GM19023 (cell line): ENCODE measurements around the gene PKN2.
"Not testable (repeated sequence)": the region's sequence is repeated elsewhere in the genome, so short reads cannot be mapped to it uniquely, and the experiment has no call there.

ENCODE experiments used
- ATAC-seq: cut with Tn5 transposase; IDR thresholded peaks from one replicate; pipeline ENCODE4 v1.9.1; 2021; ENCODE audit warnings: mild to moderate bottlenecking, moderate library complexity; ENCODE audit not compliant: unreplicated experiment

Gene PKN2

DNA sequence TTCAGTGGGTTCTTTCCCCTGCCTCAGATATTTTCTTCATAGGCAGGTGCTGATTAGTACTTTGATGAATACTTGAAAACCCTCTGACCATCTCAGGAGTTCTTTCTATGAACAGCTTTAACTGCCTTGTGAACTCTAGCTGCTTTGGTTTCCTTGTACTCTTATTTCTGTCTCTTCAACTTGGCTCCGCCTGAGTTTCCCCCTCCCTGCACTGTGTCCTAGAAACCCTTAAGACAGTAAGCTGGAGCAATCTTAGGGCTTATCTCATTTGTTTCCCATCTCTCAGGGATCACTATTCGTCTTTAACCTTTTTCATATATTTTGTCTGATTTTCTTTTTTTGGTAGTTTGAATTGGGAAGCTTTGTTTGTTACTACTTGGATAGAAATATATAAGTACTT lies 99.1 kb downstream of the PKN2 start:
- ATAC-seq = no peak

GRCh38 chr1:88784551-88784950 lies 100.5 kb downstream of the PKN2 start:
- no peak for ATAC-seq

- no peak for ATAC-seq
These were observed 103.2 kb downstream of the PKN2 start for GRCh38 chr1:88787023-88787903.

- ATAC-seq = no peak
These were observed 107.1 kb downstream of the PKN2 start for GRCh38 chr1:88791192-88791591.

GRCh38 chr1:88799491-88799890 lies 115.4 kb downstream of the PKN2 start:
- no peak for ATAC-seq

DNA sequence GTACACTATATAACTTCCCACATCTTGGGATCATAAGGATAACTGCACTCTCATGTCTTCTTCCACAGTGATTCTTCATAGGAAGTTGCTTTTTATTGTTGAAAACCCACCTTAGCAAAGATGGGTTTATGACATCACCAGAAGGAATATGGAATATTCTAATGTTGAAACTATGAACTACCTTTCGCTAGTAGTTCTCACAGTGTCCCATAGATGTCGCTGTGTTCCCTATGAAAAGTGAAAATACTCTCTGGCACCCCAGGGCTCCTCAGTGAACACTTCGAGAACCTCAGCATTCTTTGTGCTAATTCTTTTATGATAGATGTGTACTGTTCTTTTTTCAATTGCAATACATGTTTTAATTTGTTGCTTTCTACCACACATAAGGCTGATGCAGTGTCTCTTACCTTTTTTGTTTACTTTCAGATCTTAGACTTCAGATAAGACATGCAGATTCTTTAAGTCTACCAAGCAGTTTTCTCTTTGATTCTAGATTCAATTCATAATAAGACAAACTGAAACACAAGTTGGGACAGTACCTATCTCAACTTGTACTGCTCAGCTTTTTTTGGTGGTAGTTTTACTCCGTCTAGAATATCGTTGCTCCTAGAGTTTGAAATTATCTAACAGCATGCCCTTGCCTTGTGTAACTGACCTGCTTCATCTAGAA lies 116.4 kb downstream of the PKN2 start:
- ATAC-seq = no peak

DNA sequence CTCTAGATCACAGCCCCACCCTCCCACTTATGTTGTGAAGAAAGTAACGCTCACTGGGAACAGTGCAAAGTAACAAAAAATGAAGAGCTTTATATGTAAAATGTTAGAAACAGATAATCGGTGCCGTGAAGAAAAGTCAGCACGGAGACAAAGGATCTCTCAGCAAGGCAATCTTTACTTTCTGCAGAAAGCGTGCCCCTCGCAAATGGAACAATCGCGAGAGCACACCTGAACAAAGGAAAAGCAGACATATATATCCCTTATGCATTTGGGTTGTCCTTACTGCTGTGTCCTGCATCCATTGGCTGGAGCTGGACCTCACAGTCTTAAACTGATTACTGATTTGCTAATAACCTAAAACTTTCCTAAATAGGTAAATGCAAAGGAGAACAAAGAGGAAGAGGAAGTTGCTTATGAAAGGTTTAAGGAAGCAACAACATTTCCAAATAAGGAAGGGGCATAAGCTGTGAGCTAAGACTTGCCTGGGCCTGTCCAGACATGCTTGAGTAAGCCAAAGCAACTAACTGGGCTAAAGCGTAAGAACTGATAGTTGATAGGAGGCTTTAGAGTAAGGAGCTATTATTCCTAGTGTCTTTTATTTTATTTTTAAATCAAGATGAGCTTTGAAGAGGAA lies 117.6 kb downstream of the PKN2 start:
- ATAC-seq = no peak

GRCh38 chr1:88802404-88802803 lies 118.3 kb downstream of the PKN2 start:
- ATAC-seq = no peak

- ATAC-seq = no peak
These were observed 118.9 kb downstream of the PKN2 start for GRCh38 chr1:88802950-88803349.

DNA sequence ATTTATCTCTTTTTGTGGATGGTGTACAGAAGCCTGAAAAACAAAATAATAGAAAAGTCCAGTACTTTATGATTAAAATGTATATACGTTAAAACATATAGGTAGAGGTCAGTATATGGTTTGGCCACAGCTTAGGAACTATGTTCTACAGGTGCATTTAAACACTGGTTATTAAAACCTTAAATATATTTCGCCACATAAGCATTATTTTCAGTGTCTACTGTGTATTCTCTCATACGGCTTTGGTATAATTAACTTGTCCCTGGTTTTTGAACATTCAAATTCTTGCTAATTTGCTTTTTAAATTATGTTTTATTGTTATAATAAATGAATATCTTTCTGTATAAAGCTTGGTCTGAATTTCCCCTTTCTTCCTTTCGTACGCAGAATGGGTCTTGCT lies 119.4 kb downstream of the PKN2 start:
- no peak for ATAC-seq

DNA sequence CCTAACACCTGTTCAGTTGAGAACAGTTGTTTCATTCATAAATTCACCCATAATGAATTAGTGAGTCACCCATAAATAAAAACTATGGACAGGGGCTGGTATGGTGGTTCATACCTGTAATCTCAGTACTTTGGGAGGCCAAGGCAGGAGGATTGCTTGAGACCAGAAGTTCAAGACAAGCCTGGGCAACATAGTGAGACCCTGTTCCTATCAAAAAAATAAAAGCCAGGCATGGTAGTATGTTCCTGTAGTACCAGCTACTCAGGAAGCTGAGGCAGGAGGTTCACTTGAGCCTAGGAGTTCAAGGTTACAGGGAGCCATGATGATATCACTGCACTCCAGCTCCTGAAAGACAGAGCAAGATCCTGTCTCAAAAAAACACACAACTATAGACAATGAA lies 128.3 kb downstream of the PKN2 start:
- no peak for ATAC-seq

DNA sequence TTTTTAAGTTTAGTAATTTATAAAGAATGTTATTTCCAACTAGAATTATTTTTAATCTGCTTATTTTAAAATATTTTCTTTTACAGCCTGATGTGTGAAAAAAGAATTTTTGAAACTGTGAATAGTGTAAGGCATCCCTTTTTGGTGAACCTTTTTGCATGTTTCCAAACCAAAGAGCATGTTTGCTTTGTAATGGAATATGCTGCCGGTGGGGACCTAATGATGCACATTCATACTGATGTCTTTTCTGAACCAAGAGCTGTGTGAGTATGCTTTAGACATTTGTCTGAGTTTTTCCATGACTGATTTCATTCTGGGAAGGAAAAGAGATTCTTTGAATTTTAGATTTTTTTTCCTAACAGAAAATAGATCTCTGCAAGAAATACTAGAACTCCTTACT lies 129.4 kb downstream of the PKN2 start:
- ATAC-seq = no peak

DNA sequence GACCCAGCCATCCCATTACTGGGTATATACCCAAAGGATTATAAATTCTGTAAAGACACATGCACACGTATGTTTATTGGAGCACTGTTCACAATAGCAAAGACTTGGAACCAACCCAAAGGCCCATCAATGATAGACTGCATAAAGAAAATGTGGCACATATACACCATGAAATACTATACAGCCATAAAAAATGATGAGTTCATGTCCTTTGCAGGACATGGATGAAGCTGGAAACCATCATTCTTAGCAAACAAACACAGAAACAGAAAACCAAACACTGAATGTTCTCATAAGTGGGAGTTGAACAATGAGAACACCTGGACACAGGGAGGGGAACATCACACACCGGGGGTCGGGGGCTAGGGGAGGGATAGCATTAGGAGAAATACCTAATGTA lies 135.6 kb downstream of the PKN2 start:
- ATAC-seq = not testable (repeated sequence)

DNA sequence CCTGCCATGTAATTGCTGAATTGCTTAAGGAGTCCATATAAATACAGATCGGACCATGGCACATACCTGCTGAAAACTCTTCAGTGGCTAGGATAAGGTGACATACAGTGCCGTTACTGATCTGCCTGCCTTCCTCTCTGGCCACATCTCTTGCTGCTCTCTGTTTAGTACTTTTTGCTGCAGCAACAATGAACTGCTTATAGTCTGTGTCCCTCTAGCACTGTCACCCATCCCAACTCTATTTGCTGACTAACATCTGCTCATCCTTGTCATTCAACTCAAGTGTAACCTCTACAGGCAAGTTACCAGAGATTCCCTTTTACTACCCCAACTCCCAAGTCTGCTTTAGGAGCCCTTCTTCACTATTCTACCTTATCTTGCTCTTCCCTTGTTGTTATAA lies 141.6 kb downstream of the PKN2 start:
- ATAC-seq = no peak

DNA sequence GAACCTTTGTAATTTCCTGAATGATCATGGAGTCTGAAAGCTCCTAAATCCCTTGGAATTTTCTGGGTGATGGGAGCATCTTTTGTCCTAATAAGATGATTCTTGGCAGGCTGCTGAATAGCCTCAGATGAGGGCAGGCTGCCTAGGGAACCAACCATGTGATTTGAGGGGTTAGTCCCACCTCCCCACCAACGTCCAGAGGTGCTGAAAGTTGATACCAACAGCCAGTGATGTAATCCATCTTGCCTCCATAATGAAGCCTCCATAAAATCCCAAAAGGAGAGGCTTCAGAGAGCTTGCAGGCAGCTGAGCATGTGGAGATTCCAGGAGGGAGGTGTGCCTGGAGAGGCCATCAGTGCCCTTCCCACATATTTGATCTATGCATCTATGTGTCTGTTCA lies 163.6 kb downstream of the PKN2 start:
- ATAC-seq = no peak

DNA sequence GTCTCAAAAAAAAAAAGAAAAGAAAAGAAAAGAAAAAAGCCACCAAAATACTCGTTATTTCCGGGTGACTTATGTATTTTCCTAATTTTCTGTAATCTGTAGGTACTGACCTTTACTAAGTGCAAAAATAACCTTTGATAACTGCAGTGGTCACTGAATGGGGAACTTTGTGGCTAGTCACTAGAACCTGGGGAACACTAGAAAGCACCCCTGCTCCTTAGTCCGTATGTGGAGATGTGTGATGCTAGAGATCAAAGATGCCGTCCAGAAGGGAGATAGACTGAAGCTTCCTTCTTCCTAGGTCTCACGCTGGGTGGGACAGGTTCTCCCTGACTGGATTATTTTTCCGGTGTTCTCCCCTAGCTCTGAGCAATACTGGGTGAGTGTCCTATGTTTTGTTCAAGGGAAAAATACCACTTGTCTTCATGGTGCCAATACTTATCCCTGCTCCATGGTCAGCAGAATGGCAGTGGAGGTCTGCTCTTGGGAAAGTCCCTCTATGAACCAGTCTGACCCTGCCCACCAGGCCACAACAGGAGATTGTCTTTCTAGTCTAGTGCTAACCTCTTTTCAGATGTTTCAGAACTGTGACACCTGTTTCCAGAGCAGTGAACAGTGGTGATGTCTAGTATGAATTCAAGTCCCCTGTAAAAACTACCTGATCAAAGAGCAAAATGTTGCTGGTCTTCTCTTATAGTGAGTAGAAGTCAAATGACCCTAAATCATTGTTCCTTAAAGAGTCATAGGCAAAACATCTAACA lies 167.4 kb downstream of the PKN2 start:
- ATAC-seq = no peak

DNA sequence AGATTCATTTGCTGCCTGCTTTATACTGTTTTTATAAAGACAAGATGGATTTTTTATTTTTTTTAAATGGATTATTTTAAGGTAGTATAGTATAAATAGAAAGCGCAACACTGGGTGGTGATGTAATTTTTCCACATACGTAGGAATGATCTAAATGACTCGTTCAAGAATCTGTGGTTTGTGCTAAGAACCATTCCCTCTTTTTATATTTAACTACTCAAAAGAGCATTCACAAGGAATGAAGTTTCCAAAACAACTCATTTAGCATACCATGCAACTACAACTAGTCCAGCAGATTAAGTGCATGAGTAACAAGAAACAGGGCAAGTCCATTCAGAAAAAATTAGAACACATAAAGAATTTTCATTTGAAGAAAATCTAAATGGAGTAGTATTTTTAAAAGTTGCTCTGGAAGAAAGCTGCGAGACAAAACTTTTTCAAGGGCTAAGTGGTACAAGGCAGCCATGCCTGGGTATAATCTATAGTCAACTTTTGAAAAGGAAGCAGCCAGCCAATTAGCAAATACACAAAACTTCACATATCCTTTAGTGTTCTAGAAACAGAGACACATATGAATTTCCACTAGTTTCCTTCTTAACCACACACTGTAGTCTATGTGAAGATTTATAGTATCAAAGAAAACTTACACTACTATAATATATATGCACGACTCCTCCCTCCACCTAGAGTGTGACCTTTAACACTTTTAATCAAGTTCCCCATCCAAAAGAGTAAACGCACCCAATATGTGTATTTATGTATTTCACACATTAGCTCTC lies 183.9 kb downstream of the PKN2 start:
- ATAC-seq = no peak

DNA sequence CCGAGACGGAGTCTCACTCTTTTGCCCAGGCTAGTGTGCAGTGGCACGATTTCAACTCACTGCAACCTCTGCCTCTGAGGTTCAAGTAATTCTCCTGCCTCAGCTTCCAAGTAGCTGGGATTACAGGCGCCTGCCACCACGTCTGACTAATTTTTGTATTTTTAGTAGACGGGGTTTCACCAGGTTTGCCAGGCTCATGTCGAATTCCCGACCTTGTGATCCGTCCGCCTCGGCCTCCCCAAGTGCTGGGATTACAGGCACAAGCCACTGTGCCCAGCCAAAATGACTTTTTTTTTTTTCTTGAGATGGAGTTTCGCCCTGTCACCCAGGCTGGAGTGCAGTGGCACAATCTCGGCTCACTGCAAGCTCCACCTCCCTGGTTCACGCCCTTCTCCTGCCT lies 185.6 kb downstream of the PKN2 start:
- ATAC-seq = not testable (repeated sequence)

DNA sequence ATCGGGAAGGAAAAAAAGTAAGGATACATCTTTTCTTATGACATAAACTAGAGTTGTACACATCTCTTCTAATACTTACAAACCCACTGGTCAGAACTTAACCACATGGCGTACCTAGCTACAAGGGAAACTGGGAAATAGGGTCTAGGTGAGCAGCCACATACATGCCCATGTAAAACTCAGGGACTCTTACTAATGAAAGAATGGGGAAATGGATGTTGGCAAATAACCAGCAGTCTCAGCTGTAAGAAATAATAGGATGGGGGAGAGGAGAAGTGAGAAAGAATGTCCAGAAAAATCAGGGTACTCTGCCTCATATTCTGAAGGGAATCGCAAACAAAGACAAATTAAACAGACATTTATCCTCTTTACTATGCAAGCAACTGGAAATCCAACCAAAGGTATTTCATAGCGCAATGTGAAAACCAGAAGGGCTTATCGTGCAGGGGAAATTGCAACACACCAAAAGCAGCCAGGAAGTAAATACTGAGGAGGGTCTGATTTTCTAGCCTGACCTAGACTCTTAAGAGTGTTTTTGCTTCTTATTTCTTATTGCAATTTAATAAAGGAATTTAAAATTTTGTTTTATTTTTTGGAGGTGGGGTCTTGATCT lies 189.8 kb downstream of the PKN2 start:
- ATAC-seq = no peak

- no peak for ATAC-seq
These were observed 191.5 kb downstream of the PKN2 start for GRCh38 chr1:88875595-88875994.
